ENCODE results near the gene ZSCAN10. TPM values are rescaled to one million over a fixed set of nuclear protein-coding genes. Genes with fewer than 3 reads are reported as not detected.

Gene ZSCAN10
- total RNA-seq, 1 experiment from 2014 or later = 0.76 TPM

DNA sequence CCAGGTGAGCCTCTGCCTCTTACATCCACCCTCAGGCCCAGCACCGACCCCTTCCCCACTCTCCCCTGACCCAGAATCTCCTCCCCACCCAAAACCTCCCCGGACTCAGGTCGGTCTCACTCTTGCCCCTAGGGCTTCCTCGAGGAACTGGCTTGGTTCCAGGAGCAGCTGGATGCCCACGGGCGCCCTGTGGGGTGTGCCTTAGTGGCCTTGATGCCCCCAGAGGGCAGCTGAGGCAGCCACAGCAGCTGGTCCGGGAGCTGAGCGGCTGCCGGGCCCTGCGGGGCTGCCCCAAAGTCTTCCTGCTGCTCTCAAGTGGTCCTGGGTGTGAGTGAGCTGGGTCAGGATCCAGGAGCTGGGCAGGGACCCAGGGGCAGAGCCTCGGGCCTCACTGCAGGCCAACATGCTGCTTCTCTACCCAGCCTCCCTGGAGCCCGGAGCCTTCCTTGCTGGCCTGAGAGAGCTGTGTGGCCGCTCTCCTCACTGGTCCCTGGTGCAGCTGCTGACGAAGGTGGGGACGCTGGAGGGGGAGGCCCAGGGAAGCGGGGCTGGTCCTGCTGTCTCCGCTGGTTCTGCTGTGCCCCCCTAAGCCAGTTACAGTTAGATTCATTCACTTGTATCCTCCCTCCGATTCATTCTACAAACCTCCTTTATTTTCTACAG, 45.4 kb upstream of the ZSCAN10 start:
- Histone ChIP-seq H3K79me2 (ENCODE audit: insufficient read depth, low read length) (no peaks in the 10 kb centered on the region), H3K27ac (ENCODE audit: low read depth, low read length) (no peak overlapping the region), H3K27me3 (ENCODE audit: insufficient read depth, low read length) (no peaks in the 10 kb centered on the region), H4K20me1 (ENCODE audit: insufficient read depth) (no peaks in the 10 kb centered on the region), H3K36me3 (ENCODE audit: control insufficient read depth in 1 of 2, insufficient read depth in 2 of 2, low read length in 2 of 2) (peaks cover 0 to 3% of the 10 kb centered on the region in 2 experiments; a peak in 1 of 4 replicates), H3K9me2 (ENCODE audit: insufficient read depth) (no peaks in the 10 kb centered on the region), H3K9me3 (ENCODE audit: control insufficient read depth in 1 of 2, insufficient read depth in 1 of 2, low read depth in 1 of 2, low read length in 2 of 2) (no peaks in the 10 kb centered on the region), H3K4me3 (replicated peaks in 1 of 2; ENCODE audit: low read depth in 1 of 2, low read length in 2 of 2) (no peak overlapping the region), H3K4me1 (ENCODE audit: control insufficient read depth in 1 of 2, insufficient read depth in 2 of 2, low read length in 2 of 2) (peaks cover 8 to 13% of the 10 kb centered on the region in 2 experiments), H3K9ac (ENCODE audit: low read length) (no peak overlapping the region), H2AFZ (ENCODE audit: low read depth, low read length, poor library complexity, severe bottlenecking) (no peak overlapping the region), H3K4me2 (ENCODE audit: low read length) (no peak overlapping the region)
- TF ChIP-seq MAX (IDR thresholded peaks at IDR 0.05) = no peak
- TF ChIP-seq, protein P1, sequence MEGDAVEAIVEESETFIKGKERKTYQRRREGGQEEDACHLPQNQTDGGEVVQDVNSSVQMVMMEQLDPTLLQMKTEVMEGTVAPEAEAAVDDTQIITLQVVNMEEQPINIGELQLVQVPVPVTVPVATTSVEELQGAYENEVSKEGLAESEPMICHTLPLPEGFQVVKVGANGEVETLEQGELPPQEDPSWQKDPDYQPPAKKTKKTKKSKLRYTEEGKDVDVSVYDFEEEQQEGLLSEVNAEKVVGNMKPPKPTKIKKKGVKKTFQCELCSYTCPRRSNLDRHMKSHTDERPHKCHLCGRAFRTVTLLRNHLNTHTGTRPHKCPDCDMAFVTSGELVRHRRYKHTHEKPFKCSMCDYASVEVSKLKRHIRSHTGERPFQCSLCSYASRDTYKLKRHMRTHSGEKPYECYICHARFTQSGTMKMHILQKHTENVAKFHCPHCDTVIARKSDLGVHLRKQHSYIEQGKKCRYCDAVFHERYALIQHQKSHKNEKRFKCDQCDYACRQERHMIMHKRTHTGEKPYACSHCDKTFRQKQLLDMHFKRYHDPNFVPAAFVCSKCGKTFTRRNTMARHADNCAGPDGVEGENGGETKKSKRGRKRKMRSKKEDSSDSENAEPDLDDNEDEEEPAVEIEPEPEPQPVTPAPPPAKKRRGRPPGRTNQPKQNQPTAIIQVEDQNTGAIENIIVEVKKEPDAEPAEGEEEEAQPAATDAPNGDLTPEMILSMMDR (IDR thresholded peaks at IDR 0.05 in 2 of 3, conservative IDR thresholded peaks at IDR 0.05 in 1 of 3; ENCODE audit: borderline replicate concordance in 1 of 3, insufficient read depth in 1 of 3, low read depth in 2 of 3, low read length in 2 of 3) = no peak
- no peak for TF ChIP-seq ZNF274 (IDR thresholded peaks at IDR 0.05; ENCODE audit: low read depth, low read length)
- no peak for TF ChIP-seq ZFX (IDR thresholded peaks at IDR 0.05)
- TF ChIP-seq SRF (IDR thresholded peaks at IDR 0.05; ENCODE audit: low read depth) = no peak
- TF ChIP-seq EZH2phosphoT487 (IDR thresholded peaks at IDR 0.05; ENCODE audit: borderline replicate concordance) = no peak
- no peak for TF ChIP-seq TCF7L2 (IDR thresholded peaks at IDR 0.05; ENCODE audit: borderline replicate concordance, extremely low read depth, insufficient read depth, insufficient read length)
- TF ChIP-seq SIN3A (IDR thresholded peaks at IDR 0.05; ENCODE audit: low read depth) = no peak
- POLR2A ChIA-PET = no interaction called here
- intact Hi-C loops (cut with micrococcal nuclease) = no loop called here
- RAD21 ChIA-PET (ENCODE audit: low non-redundant PET in 1 of 2, low total read pairs in 2 of 2, uncharacterized antibody in 2 of 2, unreplicated experiment in 2 of 2) = no interaction called here
- BruUV-seq (replicated peaks) = no TSS peak
- DNase-seq (ENCODE audit: low read depth, low spot score) = no peak
- CTCF ChIA-PET = interaction anchor here (2.9 kb wide), 1 partner anchor 15 kb away, joined by 12 read pairs; no protein-coding TSS in a partner anchor
- no peak for ATAC-seq

Data from HCT116 (cell line).